SK-N-SH (cell line): ENCODE results near the gene TBCE. TPM values are rescaled to one million over a fixed set of nuclear protein-coding genes. Genes with fewer than 3 reads are reported as not detected.
"Not testable (repeated sequence)": the region's sequence is repeated elsewhere in the genome, so short reads cannot be mapped to it uniquely, and the experiment has no call there.

Experiments
- CTCF ChIA-PET: fragments of 300-600, 350-600 bp; formaldehyde crosslinking; extraction: SDS; loops from one replicate; lab custom pipeline; 2021; lab: Yijun Ruan, JAX
- POLR2A ChIA-PET: fragments of 350-600 bp; sonication (Branson Sonifier 250); formaldehyde crosslinking; extraction: SDS; loops from one replicate; lab custom pipeline; 2020; ENCODE audit warnings: antibody characterized with exemption, inconsistent platforms; lab: Yijun Ruan, JAX
- DNase-seq: peaks from one replicate; pipeline ENCODE4 v3.0.0; 2012
- H2AFZ ChIP-seq: fragments of 200-600 bp; sonication (generic); 2 replicates; pipeline ENCODE4 v1.8.1; 2016; ENCODE audit warnings: antibody characterized with exemption, mild to moderate bottlenecking, low read depth
- H3F3A ChIP-seq: fragments of 200-600 bp; sonication (generic); replicated peaks from 2 replicates; pipeline ENCODE3; 2016; ENCODE audit warnings: antibody characterized with exemption, mild to moderate bottlenecking; ENCODE audit not compliant: insufficient read depth
- H3K27ac ChIP-seq, 2 experiments: fragments of 200-500 bp in 1 of 2; fragments of 200-600 bp in 1 of 2; sonication (Bioruptor generic) in 1 of 2; sonication (generic), shearing (Covaris generic) in 1 of 2; 2 replicates each; pipeline versions ENCODE4 v1.5.1 to v1.6.1; 2014 to 2016; ENCODE audit warnings: low read depth in 2 of 2, inconsistent platforms in 1 of 2, low read length in 1 of 2, mild to moderate bottlenecking in 1 of 2, mixed read lengths in 1 of 2
- H3K27me3 ChIP-seq: fragments of 200-600 bp; sonication (generic), shearing (Covaris generic); 2 replicates; pipeline ENCODE4 v1.6.1; 2016; ENCODE audit warnings: mixed run types; ENCODE audit not compliant: insufficient read depth
- H3K36me3 ChIP-seq, 2 experiments: fragments of 200-500 bp in 1 of 2; fragments of 200-600 bp in 1 of 2; sonication (Bioruptor generic) in 1 of 2; sonication (generic) in 1 of 2; replicated peaks in 1 of 2; 2 replicates each; pipeline versions ENCODE3 to v1.5.1; 2014 to 2016; ENCODE audit warnings: low read length in 1 of 2, mild to moderate bottlenecking in 1 of 2; ENCODE audit not compliant: insufficient read depth in 2 of 2, control insufficient read depth in 1 of 2
- H3K4me1 ChIP-seq, 2 experiments: fragments of 200-500 bp in 1 of 2; fragments of 200-600 bp in 1 of 2; sonication (Bioruptor generic) in 1 of 2; sonication (generic), shearing (Covaris generic) in 1 of 2; 2 replicates each; pipeline versions ENCODE4 v1.5.1 to v1.6.1; 2014 to 2016; ENCODE audit warnings: low read depth in 1 of 2, low read length in 1 of 2, mixed run types in 1 of 2; ENCODE audit not compliant: insufficient read depth in 2 of 2, control insufficient read depth in 1 of 2
- H3K4me2 ChIP-seq: fragments of 200-600 bp; sonication (generic), shearing (Covaris generic); 2 replicates; pipeline ENCODE4 v1.6.1; 2017; ENCODE audit warnings: mixed run types
- H3K4me3 ChIP-seq, 2 experiments: fragments of 200-500 bp in 1 of 2; fragments of 200-600 bp in 1 of 2; sonication (Bioruptor generic) in 1 of 2; sonication (generic), shearing (Covaris generic) in 1 of 2; 2 replicates each; pipeline versions ENCODE4 v1.5.1 to v1.8.1; 2014 to 2016; ENCODE audit warnings: low read depth in 2 of 2, inconsistent platforms in 1 of 2, low read length in 1 of 2, mild to moderate bottlenecking in 1 of 2, mixed read lengths in 1 of 2, moderate library complexity in 1 of 2
- H3K79me2 ChIP-seq: fragments of 200-600 bp; sonication (generic); 2 replicates; pipeline ENCODE4 v1.8.1; 2017; ENCODE audit warnings: mild to moderate bottlenecking; ENCODE audit not compliant: insufficient read depth
- H3K9ac ChIP-seq: fragments of 200-600 bp; sonication (generic); 2 replicates; pipeline ENCODE4 v1.6.1; 2017; ENCODE audit warnings: mixed run types
- H3K9me2 ChIP-seq: fragments of 200-600 bp; sonication (generic); 2 replicates; pipeline ENCODE4 v1.6.1; 2017; ENCODE audit warnings: mixed run types
- H3K9me3 ChIP-seq: fragments of 200-600 bp; sonication (generic); 2 replicates; pipeline ENCODE4 v1.6.1; 2017; ENCODE audit warnings: mixed run types, mild to moderate bottlenecking, moderate library complexity
- H4K20me1 ChIP-seq: fragments of 200-600 bp; sonication (generic); 2 replicates; pipeline ENCODE4 v1.6.1; 2017; ENCODE audit warnings: mild to moderate bottlenecking, mixed run types; ENCODE audit not compliant: insufficient read depth
- EZH2phosphoT487 ChIP-seq: fragments of 200-600 bp; sonication (generic); IDR thresholded peaks from 2 replicates; pipeline ENCODE4 v1.6.1; 2017; ENCODE audit warnings: low read depth, mixed run types, mild to moderate bottlenecking, antibody characterized with exemption, moderate library complexity, borderline replicate concordance
- FOSL2 ChIP-seq: IDR thresholded peaks from 2 replicates; pipeline ENCODE4 v1.4.0; 2012; ENCODE audit warnings: low read depth, mild to moderate bottlenecking, moderate library complexity, borderline replicate concordance
- FOXJ3 ChIP-seq: sonication (generic); formaldehyde crosslinking; IDR thresholded peaks from 2 replicates; pipeline ENCODE4 v1.5.1; 2020; ENCODE audit warnings: mild to moderate bottlenecking, missing genetic modification reagents
- GATA2 ChIP-seq: sonication (generic); formaldehyde crosslinking; IDR thresholded peaks from 2 replicates; pipeline ENCODE4 v1.5.0; 2020; ENCODE audit warnings: mild to moderate bottlenecking, missing genetic modification reagents
- NRF1 ChIP-seq: IDR thresholded peaks from 2 replicates; pipeline ENCODE4 v1.6.1; 2012; ENCODE audit warnings: low read depth, mild to moderate bottlenecking, low read length
- POLR2AphosphoS5 ChIP-seq: IDR thresholded peaks from 2 replicates; pipeline ENCODE4 v1.6.1; 2012; ENCODE audit warnings: low read depth, low read length
- RAD21 ChIP-seq: IDR thresholded peaks from 2 replicates; pipeline ENCODE4 v1.6.1; 2012; ENCODE audit warnings: mild to moderate bottlenecking, low read length
- RFX5 ChIP-seq: IDR thresholded peaks from 2 replicates; pipeline ENCODE4 v1.6.1; 2012; ENCODE audit warnings: mild to moderate bottlenecking, improper control_type of control experiment, low read length
- YY1 ChIP-seq: IDR thresholded peaks from 2 replicates; pipeline ENCODE4 v1.4.0; 2012; ENCODE audit warnings: low read depth, mild to moderate bottlenecking
- WGBS: methylation state at CpG from one replicate; pipeline ENCODE4 v1.1.6; 2017; ENCODE audit warnings: low lambda C conversion rate; 5-methylcytosine and 5-hydroxymethylcytosine counted together
- polyA plus RNA-seq, 3 experiments: library from polyadenylated mRNA; depleted of rRNA; stranded (reverse); fragments of >200 nt; gene quantifications; 2 replicates each; pipeline ENCODE4 v1.2.3, GENCODE V29; 2012
- TF ChIP-seq, protein P1 (sequence below): fragments of 200-600 bp; sonication (generic); IDR thresholded peaks from 2 replicates; pipeline ENCODE4 v1.6.1; 2017; ENCODE audit warnings: antibody characterized with exemption, mild to moderate bottlenecking, moderate library complexity
- TF ChIP-seq, protein P2 (sequence below): fragments of 150-350 bp; IDR thresholded peaks from 2 replicates; pipeline ENCODE4 v1.6.1; 2017; ENCODE audit warnings: antibody characterized with exemption, low read length, low read depth, borderline replicate concordance
- TF ChIP-seq, protein P3 (sequence below): IDR thresholded peaks from 2 replicates; pipeline ENCODE4 v1.4.0; 2012; ENCODE audit warnings: low read depth, borderline replicate concordance
- TF ChIP-seq, protein P4 (sequence below): IDR thresholded peaks from 2 replicates; pipeline ENCODE4 v1.4.0; 2012; ENCODE audit warnings: low read depth

Gene TBCE
- polyA plus RNA-seq, 1 of the 3 experiments (the other 2 are of a cell fraction) = 18.3 TPM

DNA sequence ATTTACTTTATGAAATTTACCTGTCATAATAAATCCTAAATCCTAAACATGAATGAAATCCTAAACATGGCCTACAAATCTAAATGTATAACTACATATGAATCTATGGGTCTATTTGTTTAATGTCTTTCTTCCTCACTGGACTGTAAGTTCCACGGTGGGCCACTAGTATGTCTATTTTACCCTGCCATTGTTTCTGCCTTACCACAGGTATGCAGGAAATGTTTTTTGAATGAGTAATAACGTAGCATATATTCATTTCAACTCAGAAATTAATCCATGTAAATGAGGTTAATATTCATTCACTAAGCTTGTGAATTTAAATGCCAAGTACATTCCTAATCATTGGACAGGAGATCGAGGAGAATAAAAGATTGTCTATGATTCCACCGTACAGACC lies 101.7 kb downstream of the TBCE start:
- peaks cover 5 to 44% of the 10 kb centered on the region in 2 experiments for H3K36me3 ChIP-seq
- TF ChIP-seq, protein P1, sequence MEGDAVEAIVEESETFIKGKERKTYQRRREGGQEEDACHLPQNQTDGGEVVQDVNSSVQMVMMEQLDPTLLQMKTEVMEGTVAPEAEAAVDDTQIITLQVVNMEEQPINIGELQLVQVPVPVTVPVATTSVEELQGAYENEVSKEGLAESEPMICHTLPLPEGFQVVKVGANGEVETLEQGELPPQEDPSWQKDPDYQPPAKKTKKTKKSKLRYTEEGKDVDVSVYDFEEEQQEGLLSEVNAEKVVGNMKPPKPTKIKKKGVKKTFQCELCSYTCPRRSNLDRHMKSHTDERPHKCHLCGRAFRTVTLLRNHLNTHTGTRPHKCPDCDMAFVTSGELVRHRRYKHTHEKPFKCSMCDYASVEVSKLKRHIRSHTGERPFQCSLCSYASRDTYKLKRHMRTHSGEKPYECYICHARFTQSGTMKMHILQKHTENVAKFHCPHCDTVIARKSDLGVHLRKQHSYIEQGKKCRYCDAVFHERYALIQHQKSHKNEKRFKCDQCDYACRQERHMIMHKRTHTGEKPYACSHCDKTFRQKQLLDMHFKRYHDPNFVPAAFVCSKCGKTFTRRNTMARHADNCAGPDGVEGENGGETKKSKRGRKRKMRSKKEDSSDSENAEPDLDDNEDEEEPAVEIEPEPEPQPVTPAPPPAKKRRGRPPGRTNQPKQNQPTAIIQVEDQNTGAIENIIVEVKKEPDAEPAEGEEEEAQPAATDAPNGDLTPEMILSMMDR = peak; percentile 38; the same call in 1 of the 2 replicates
- TF ChIP-seq, protein P2, sequence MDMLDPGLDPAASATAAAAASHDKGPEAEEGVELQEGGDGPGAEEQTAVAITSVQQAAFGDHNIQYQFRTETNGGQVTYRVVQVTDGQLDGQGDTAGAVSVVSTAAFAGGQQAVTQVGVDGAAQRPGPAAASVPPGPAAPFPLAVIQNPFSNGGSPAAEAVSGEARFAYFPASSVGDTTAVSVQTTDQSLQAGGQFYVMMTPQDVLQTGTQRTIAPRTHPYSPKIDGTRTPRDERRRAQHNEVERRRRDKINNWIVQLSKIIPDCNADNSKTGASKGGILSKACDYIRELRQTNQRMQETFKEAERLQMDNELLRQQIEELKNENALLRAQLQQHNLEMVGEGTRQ = no peak
- TF ChIP-seq FOSL2 = peak; percentile 55; the same call in 1 of the 2 replicates
- TF ChIP-seq GATA2 = no peak
- TF ChIP-seq, all 33 proteins: peak for 2
- WGBS = 56% methylated on average over 4 of the region's 4 CpGs
- Histone ChIP-seq H3K9me3 (no peaks in the 10 kb centered on the region), H3K9ac (no peak overlapping the region), H3K4me3 (no peak overlapping the region), H3K27me3 (no peaks in the 10 kb centered on the region), H2AFZ (no peak overlapping the region), H3K9me2 (no peaks in the 10 kb centered on the region), H4K20me1 (no peaks in the 10 kb centered on the region), H3K79me2 (no peaks in the 10 kb centered on the region), H3K4me1 (no peaks in the 10 kb centered on the region; a peak in 1 of 4 replicates), H3K27ac (peak overlapping the region in 1 of 2 experiments; percentile 49; a peak in 2 of 4 replicates), H3K4me2 (no peak overlapping the region), H3F3A (peaks cover 11% of the 10 kb centered on the region)
- no peak for DNase-seq
- ChIA-PET POLR2A (no interaction called here), CTCF (no interaction called here)

DNA sequence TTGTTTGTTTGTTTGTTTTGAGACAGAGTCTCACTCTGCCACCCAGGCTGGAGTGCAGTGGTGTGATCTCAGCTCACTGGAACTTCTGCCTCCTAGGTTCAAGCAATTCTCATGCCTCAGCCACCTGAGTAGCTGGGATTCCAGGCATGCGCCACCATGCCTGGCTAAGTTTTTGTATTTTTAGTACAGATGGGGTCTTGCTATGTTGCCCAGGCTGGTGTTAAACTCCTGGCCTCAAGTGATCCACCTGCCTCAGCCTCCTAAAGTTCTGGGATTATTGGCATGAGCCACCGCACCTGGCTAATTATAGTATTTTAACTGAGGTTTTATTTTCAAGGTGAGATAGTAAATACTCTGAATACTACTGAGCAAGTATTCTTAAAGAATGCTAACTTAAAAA lies 102.7 kb downstream of the TBCE start:
- CTCF ChIA-PET = not testable (repeated sequence)

DNA sequence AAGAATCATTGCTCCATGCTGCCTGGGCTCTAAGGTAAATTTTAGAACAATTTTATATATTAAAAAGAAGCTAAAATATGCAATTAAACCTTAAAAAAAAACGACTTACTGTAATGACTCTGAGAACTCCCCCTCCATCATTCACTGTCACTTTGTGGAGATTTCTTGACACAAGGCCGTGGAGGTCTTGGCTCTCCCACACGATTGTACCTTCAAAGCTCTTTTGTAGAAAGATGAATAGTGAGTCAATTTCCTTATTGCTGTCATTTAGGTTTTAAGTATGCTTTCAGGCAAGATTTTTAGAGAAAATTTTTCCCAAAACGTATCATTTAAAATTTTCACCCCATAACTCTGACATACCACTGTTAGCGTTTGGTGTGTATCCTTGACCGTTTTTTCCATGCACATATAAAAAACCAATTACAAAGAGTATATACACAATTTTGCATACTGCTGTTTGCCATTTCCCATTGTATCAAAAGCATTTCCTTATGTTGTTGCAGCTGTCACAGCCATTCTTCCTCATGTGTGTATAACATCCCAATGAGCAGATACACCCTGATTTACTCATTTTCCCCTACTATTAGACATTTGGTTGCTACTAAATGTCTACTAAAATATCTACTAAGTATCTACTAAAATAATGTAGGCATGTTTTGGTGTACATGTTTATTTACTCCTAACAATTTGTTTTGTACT lies 103.7 kb downstream of the TBCE start:
- Histone ChIP-seq H3K9me2 (no peaks in the 10 kb centered on the region), H3K27ac (no peak overlapping the region), H2AFZ (no peak overlapping the region), H3K27me3 (no peaks in the 10 kb centered on the region), H3K4me2 (no peak overlapping the region), H3K36me3 (peaks cover 5 to 27% of the 10 kb centered on the region in 2 experiments), H4K20me1 (no peaks in the 10 kb centered on the region), H3K79me2 (no peaks in the 10 kb centered on the region), H3K9ac (no peak overlapping the region), H3K9me3 (no peaks in the 10 kb centered on the region), H3K4me3 (no peak overlapping the region), H3F3A (peaks cover 14% of the 10 kb centered on the region), H3K4me1 (no peaks in the 10 kb centered on the region; a peak in 1 of 4 replicates)
- CTCF ChIA-PET = no interaction called here
- no peak for DNase-seq
- POLR2A ChIA-PET = no interaction called here
- WGBS = 85% methylated on average over 6 of the region's 6 CpGs
- TF ChIP-seq EZH2phosphoT487 = no peak
- TF ChIP-seq YY1 = no peak
- TF ChIP-seq, protein P2 = no peak
- TF ChIP-seq, protein P3, sequence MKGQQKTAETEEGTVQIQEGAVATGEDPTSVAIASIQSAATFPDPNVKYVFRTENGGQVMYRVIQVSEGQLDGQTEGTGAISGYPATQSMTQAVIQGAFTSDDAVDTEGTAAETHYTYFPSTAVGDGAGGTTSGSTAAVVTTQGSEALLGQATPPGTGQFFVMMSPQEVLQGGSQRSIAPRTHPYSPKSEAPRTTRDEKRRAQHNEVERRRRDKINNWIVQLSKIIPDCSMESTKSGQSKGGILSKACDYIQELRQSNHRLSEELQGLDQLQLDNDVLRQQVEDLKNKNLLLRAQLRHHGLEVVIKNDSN = no peak
- no peak for TF ChIP-seq RAD21
- TF ChIP-seq, protein P4, sequence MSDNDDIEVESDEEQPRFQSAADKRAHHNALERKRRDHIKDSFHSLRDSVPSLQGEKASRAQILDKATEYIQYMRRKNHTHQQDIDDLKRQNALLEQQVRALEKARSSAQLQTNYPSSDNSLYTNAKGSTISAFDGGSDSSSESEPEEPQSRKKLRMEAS = no peak
- TF ChIP-seq POLR2AphosphoS5 = no peak
- TF ChIP-seq NRF1 = no peak
- TF ChIP-seq RFX5 = no peak
- no peak for TF ChIP-seq FOXJ3 (CRISPR knock-in tag)

More for the DNA sequence above, 102.7 kb downstream of the TBCE start:
- POLR2A ChIA-PET, H3K27me3 ChIP-seq, H3K9ac ChIP-seq, H4K20me1 ChIP-seq, H3K79me2 ChIP-seq, H3K9me2 ChIP-seq, H3K4me3 ChIP-seq, H2AFZ ChIP-seq, DNase-seq, H3K4me1 ChIP-seq, H3K4me2 ChIP-seq, H3K9me3 ChIP-seq: not testable (repeated sequence)
- peaks cover 5 to 36% of the 10 kb centered on the region in 2 experiments for H3K36me3 ChIP-seq
- H3F3A ChIP-seq = peaks cover 14% of the 10 kb centered on the region
- WGBS = 96% methylated on average over 2 of the region's 2 CpGs
- H3K27ac ChIP-seq = peak overlapping the region in 1 of 2 experiments; percentile 49; a peak in 2 of 4 replicates
